Vagina (tissue), 2 donors: ENCODE data around the gene C9orf78. TPM values are rescaled to one million over a fixed set of nuclear protein-coding genes. Genes with fewer than 3 reads are reported as not detected.

Experiments used
- microRNA-seq: library from miRNA; unstranded; fragments of <30 nt; microRNA quantifications from one replicate; pipeline ENCODE4, GENCODE V29; 2017; ENCODE audit warnings: borderline number of aligned reads, borderline replicate concordance
- small RNA-seq: library from RNA; depleted of rRNA; stranded (forward); fragments of <200 nt; gene quantifications from one replicate; pipeline ENCODE3, GENCODE V24; 2016
- total RNA-seq: library from RNA; depleted of rRNA; stranded (reverse); fragments of >200 nt; gene quantifications from one replicate; pipeline ENCODE4 v1.2.3, GENCODE V29; 2016

Gene C9orf78
- total RNA-seq, 1 donor from 2014 or later: 36.6 TPM

Small RNA genes lying within 50 kb of the gene (microRNA-seq; reads per million reads assigned to microRNA genes)
- gene MIR6855: not detected

Small RNA genes lying within 50 kb of the gene (small RNA-seq; reads per million reads assigned to genes)
- not detected for gene MIR6855

Other genes with a start within 250 kb of the C9orf78 start
- not detected for gene C9orf50, start 214.2 kb downstream of the C9orf78 start, total RNA-seq
- gene NTMT1, start 209.1 kb downstream of the C9orf78 start, total RNA-seq: 15.5 TPM
- gene ASB6, start 193.1 kb downstream of the C9orf78 start, total RNA-seq: 18.9 TPM
- gene PRRX2, start 169.6 kb downstream of the C9orf78 start, total RNA-seq: 43.7 TPM
- 18.9 TPM for gene PTGES, start 82.2 kb downstream of the C9orf78 start, total RNA-seq
- 14.5 TPM for gene TOR1B, start 32.1 kb downstream of the C9orf78 start, total RNA-seq
- gene TOR1A, start 11.1 kb downstream of the C9orf78 start, total RNA-seq: 30.0 TPM
- gene USP20, start 183 bp upstream of the C9orf78 start, total RNA-seq: 29.5 TPM
- gene FNBP1, start 207.9 kb upstream of the C9orf78 start, total RNA-seq: 47.1 TPM
- gene GPR107, start 218.6 kb upstream of the C9orf78 start, total RNA-seq: 25.5 TPM